Measurements from ENCODE around the gene PPP2R5B.

Gene PPP2R5B

GRCh38 chr11:64878494-64879243 lies 45.8 kb upstream of the PPP2R5B start, which contains the start of gene EHD1:
TSS of gene EHD1 (minus strand) at chr11:64878621. CDS start at chr11:64878464, 157 bp downstream.
- DNase-seq (ENCODE audit: extremely low read depth, low read depth) = peak; percentile 93
- peak; percentile 58 for TF ChIP-seq CTCF (IDR thresholded peaks at IDR 0.05; ENCODE audit: low read depth, low read length)

- TF ChIP-seq CTCF (IDR thresholded peaks at IDR 0.05; ENCODE audit: low read depth, low read length) = no peak
- no peak for DNase-seq (ENCODE audit: extremely low read depth, low read depth)
Measured at GRCh38 chr11:64879244-64879900, 45.1 kb upstream of the PPP2R5B start.

- no peak for TF ChIP-seq CTCF (IDR thresholded peaks at IDR 0.05; ENCODE audit: low read depth, low read length)
- no peak for DNase-seq (ENCODE audit: extremely low read depth, low read depth)
Measured at GRCh38 chr11:64880240-64881001, 44.1 kb upstream of the PPP2R5B start.

GRCh38 chr11:64881476-64881875 lies 43.0 kb upstream of the PPP2R5B start:
- no peak for TF ChIP-seq CTCF (IDR thresholded peaks at IDR 0.05; ENCODE audit: low read depth, low read length)
- DNase-seq (ENCODE audit: extremely low read depth, low read depth) = no peak

GRCh38 chr11:64882243-64882642 lies 42.2 kb upstream of the PPP2R5B start:
- no peak for TF ChIP-seq CTCF (IDR thresholded peaks at IDR 0.05; ENCODE audit: low read depth, low read length)
- no peak for DNase-seq (ENCODE audit: extremely low read depth, low read depth)

GRCh38 chr11:64883575-64883974 lies 40.9 kb upstream of the PPP2R5B start:
- DNase-seq (ENCODE audit: extremely low read depth, low read depth) = no peak
- no peak for TF ChIP-seq CTCF (IDR thresholded peaks at IDR 0.05; ENCODE audit: low read depth, low read length)

- TF ChIP-seq CTCF (IDR thresholded peaks at IDR 0.05; ENCODE audit: low read depth, low read length) = no peak
- no peak for DNase-seq (ENCODE audit: extremely low read depth, low read depth)
Measured at GRCh38 chr11:64884019-64884418, 40.5 kb upstream of the PPP2R5B start.

Measured in AG09319 (cell line).